Lung microvascular endothelial cell (primary cell): ENCODE results near the gene USP21. TPM values are rescaled to one million over a fixed set of nuclear protein-coding genes. Genes with fewer than 3 reads are reported as not detected.

ENCODE experiments used
- DNase-seq, 2 donors: peaks; one replicate each; pipeline versions ENCODE4 v3.0.0 to v3.0.0-alpha.2; 2010; ENCODE audit warnings: low read depth in 2 of 2
- total RNA-seq: library from RNA; depleted of rRNA; stranded (reverse); fragments of >200 nt; gene quantifications from 2 replicates; pipeline ENCODE4 v1.2.1, GENCODE V29; 2014

The USP21 gene
- total RNA-seq, 1 donor from 2014 or later: 4.6 TPM

- no peak for DNase-seq
Observed at GRCh38 chr1:161215076-161215475, 55.8 kb downstream of the USP21 start, which contains the start of gene FCER1G. TSS of gene FCER1G (plus strand) at chr1:161215295. CDS start at chr1:161215322, 27 bp downstream.

Other genes with a start within 250 kb of the USP21 start
- gene ITLN2, start 204.7 kb upstream of the USP21 start, total RNA-seq: not detected in 2 replicates
- gene F11R, start 138.3 kb upstream of the USP21 start, total RNA-seq: 49.3 and 150 TPM in 2 replicates
- 1.7 and 7.1 TPM in 2 replicates for gene TSTD1, start 120.5 kb upstream of the USP21 start, total RNA-seq
- gene USF1, start 113.5 kb upstream of the USP21 start, total RNA-seq: 83.0 and 105 TPM in 2 replicates
- gene ARHGAP30, start 89.6 kb upstream of the USP21 start, total RNA-seq: not detected in 2 replicates
- 0.44 TPM in 1 of 2 replicates, not detected in the other for gene NECTIN4, start 69.9 kb upstream of the USP21 start, total RNA-seq
- gene KLHDC9, start 61.1 kb upstream of the USP21 start, total RNA-seq: 0.65 and 0.99 TPM in 2 replicates
- gene PFDN2, start 41.5 kb upstream of the USP21 start, total RNA-seq: 22.9 and 36.3 TPM in 2 replicates
- 9.6 and 13.1 TPM in 2 replicates for gene NIT1, start 41.4 kb upstream of the USP21 start, total RNA-seq
- gene DEDD, start 26.8 kb upstream of the USP21 start, total RNA-seq: 23.1 and 31.9 TPM in 2 replicates
- 111 and 133 TPM in 2 replicates for gene UFC1, start 5.5 kb upstream of the USP21 start, total RNA-seq
- 13.3 and 16.1 TPM in 2 replicates for gene PPOX, start 6.9 kb downstream of the USP21 start, total RNA-seq
- gene B4GALT3, start 18.0 kb downstream of the USP21 start, total RNA-seq: 17.4 and 26.8 TPM in 2 replicates
- 7.1 and 9.2 TPM in 2 replicates for gene ADAMTS4, start 39.6 kb downstream of the USP21 start, total RNA-seq
- gene NDUFS2, start 42.9 kb downstream of the USP21 start, total RNA-seq: 130 and 147 TPM in 2 replicates
- gene FCER1G, start 55.8 kb downstream of the USP21 start, total RNA-seq: not detected in 2 replicates
- not detected in 2 replicates for gene APOA2, start 64.1 kb downstream of the USP21 start, total RNA-seq
- gene TOMM40L, start 66.6 kb downstream of the USP21 start, total RNA-seq: 12.0 and 13.5 TPM in 2 replicates
- gene NR1I3, start 78.7 kb downstream of the USP21 start, total RNA-seq: not detected in 2 replicates
- not detected in 2 replicates for gene PCP4L1, start 99.2 kb downstream of the USP21 start, total RNA-seq
- 0.60 and 1.3 TPM in 2 replicates for gene MPZ, start 150.5 kb downstream of the USP21 start, total RNA-seq
- gene SDHC, start 154.9 kb downstream of the USP21 start, total RNA-seq: 10.9 and 13.3 TPM in 2 replicates
- gene CFAP126, start 208.4 kb downstream of the USP21 start, total RNA-seq: not detected in 2 replicates